ENCODE measurements around the gene RIMS4.

Gene RIMS4

DNA sequence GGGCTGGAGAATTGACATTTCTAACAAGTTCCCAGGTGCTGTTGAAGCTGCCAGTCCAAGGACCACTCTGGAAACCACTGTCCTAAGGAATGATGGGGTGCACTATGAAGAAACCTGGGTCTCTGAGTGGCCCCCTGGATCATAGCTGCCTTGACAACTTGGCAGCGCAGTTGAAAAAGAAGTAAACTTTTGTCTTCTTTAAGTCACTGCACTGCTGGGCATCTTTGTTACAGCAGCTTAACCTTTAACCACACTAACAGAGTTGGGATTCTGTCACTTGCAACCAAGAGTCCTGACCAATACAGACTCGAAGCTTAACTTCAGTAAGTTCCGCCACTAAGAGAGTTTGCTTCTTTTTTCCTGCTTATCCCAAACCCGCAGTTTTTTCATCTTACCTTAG is 73.2 kb downstream of the RIMS4 start:
- no peak for DNase-seq

DNA sequence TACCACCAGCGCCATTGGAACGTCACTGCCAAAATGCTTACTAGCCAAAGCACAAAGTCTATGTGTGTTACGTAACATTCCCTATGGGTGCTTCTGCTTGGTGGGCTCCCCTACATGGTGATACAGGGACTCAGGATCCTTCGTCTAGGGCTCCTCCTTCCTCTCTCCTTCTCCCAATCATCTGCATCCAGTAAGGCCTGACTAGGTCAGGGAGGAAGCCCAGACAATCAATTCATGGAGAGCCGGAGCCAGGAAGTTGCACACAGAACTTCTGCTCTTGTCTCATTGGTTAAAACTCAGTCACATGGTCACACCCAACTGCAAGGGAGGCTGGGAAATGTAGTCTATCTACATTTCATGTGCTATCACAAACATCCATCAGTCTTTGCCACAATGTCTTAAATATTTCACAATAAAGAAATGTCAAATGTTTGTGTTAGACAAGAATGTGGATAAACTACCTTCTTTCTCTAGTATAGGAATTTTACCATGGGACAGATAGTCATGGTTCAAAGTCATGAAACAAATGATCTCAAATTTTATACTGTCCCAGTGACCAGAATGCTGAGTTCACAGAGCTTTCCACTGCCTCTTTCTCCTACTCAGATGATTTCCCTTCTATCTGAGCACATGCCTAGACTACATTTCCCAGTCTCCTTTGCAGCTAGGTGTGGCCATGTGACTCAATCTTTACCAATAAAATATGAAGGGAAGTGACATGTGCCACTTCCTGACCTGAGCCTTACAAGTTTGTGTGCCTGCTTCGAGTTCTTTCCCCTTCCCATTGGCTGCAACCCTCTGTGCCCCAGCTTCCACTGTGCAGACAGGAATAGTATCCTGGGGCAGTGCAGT is 74.0 kb downstream of the RIMS4 start:
- peak; percentile 41 for DNase-seq

DNA sequence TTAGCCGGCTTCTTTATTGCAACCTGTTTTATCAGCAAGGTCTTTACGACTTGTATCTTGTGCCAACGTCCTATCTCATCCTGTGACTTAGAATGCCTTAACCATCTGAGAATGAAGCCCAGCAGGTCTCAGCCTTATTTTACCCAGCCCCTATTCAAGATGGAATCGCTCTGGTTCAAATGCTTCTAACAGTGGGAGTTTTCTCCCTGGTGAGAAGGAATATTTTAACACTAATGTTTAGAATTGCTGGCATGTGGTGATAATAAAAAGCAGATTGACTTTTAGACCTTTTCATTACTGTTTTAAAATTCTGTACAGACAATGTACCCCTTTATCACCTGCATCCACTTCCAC is 74.6 kb downstream of the RIMS4 start:
- no peak for DNase-seq

DNA sequence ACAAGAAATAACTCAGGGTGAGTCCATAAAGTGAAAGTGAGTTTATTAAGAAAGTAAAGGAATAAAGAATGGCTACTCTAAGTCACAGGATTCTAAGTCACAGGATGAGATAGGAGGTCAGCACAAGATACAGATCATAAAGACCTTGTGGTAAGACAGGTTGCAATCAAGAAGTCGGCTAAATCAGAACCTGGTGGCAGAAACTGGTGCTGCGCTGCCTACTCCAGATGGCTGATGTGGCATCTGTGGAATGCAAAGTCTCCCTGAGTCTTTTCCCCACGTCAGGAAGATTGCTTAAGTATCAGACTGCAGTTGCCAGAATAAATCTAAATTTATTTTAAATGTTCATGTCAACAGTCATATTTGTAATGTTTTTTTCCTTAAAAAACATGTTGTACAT is 75.4 kb downstream of the RIMS4 start:
- no peak for DNase-seq

DNA sequence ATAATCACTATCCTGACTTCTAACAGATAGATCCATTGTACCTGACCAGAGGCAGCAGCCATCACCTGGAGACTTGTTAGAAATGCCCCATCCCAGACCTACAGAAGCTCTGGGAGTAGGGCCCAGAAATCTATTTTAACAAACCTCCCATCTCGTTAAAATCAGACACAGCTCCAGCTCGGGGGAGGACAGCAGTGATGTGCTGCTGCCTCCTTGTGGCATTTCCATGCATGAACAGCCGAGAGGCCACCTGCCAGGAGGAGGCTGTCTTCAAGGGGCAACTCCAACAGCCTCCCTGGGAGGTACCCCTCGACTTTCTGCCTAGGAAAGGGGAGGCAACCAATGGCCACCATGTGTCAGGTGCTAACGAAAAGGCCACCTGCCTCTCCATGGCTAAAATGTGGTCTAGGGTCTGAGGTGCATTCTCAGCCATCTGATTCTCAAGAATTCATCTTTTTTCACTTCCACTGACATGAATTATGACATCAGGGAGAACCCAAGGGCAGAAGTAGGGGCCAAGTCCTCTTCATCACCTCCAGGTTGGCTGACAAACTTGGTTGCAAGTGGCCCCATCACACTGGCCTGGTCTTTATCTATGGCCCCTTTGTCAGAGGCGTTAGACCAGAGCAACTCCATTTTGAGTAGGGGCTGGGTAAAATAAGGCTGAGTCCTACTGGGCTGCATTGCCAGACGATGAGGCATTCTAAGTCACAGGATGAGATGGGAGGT is 76.8 kb downstream of the RIMS4 start:
- DNase-seq, result peak; percentile 69

DNA sequence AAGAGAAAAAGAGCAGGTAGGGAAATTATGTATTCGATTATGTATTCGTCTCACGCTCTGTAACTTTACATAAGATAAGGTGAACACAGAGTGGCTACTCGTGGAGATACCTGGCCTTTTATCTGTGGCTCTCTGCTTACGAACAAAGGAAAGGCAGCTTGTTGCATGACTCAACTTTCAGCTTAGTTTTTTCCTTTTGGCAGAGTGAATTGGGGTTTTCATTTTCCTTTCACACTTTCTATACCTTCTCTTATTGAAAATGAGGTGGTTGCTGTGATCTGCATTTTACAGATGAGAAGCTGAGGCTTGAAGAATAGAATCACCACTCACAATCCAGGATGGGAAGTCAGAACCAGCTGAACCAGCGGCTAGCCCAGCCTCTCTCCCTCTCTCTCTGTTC is 78.0 kb downstream of the RIMS4 start:
- DNase-seq, result no peak

DNA sequence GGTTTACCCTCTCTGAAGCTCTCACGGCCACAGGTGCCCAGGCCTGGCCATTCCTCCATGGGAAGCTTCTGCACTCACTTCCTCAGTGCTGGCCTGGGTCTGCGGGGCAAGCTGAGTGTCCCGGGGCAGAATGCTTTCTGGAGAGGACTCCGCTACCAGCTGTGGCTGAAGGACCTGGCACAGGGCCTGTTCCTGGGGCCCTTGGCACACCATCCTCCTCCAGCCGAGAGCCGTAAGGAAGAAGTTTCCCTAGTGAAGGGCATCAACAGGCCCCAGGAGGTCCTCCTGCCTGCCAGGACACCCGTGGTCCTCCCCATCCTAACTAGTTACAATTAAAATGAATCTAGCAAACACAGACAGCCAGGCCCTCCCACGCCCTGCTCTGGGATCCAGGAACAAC is 78.7 kb downstream of the RIMS4 start:
- no peak for DNase-seq

DNA sequence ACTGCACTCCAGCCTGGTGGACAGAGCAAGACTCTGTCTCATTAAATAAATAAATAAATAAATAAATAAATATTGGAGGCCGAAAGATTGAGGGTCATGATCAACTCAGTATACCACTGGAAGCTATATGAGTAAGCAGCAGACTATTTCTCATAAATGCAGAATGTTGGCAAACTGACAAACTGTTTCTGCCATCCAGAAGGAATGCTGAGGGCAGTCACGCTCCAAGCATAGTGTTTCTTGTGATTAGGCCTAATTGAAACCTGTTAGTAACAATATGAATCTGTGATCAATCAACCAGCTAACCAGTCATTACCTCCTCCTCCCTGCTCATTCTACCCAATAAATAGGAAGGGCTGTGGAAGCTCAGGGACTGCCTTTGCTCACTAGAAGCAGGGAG is 79.9 kb downstream of the RIMS4 start:
- no peak for DNase-seq

DNA sequence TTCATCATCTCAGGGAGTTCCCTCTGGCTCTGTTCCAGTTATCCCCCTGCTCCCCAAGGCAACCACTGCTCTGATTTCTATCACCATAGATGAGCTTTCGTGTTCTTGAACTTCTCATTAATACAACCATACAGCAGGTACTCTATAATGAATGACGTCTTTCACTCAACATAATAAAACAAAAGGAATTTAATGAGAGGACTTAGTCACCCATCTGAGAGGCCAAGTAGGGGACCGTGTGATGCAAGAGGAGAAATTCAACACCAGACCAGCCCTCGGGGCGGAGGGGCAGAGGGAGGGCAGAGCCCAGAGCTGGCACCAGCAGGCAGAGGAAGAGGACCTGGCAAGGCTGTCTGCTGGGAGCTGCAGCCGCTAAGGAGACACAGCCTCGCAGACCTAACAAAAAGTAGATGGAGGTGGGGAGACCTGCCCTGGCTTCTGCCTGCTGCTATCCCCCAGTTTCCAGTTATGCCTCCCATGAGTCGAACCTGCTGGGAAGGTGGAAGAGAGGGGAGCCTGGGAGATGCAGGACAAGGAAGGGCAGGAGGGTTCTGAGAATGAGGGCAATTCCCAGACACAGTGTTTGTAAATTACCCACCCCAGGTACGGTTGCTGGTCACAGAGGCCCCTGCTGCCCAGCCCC is 81.4 kb downstream of the RIMS4 start:
- DNase-seq, result no peak

DNA sequence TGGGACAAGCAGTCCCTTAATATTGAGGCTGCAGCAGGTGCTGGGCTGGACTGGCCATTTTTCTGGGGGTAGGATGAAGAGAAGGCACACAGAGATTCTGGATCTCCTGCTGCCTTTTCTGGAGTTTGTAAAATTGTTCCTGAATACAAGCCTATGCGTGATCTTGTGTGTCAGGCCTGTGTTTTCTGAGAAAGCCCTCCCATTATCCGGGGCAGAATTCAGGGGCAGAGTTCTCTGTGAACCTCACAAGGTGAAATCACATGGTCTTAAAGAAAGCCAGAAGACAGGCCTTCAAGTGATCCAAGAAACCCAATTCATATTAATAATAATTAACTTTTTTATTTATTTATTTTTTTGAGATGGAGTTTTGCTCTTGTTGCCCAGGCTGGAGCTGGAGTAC is 82.7 kb downstream of the RIMS4 start:
- no peak for DNase-seq

DNA sequence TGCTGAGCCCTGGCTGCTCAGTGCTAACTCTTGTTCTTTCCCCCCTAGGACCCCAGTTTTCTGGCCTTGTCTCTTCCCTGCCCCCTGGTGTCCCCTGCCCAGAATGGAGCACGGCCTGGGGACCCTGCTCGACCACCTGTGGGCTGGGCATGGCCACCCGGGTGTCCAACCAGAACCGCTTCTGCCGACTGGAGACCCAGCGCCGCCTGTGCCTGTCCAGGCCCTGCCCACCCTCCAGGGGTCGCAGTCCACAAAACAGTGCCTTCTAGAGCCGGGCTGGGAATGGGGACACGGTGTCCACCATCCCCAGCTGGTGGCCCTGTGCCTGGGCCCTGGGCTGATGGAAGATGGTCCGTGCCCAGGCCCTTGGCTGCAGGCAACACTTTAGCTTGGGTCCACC is 83.3 kb downstream of the RIMS4 start:
- no peak for DNase-seq

DNA sequence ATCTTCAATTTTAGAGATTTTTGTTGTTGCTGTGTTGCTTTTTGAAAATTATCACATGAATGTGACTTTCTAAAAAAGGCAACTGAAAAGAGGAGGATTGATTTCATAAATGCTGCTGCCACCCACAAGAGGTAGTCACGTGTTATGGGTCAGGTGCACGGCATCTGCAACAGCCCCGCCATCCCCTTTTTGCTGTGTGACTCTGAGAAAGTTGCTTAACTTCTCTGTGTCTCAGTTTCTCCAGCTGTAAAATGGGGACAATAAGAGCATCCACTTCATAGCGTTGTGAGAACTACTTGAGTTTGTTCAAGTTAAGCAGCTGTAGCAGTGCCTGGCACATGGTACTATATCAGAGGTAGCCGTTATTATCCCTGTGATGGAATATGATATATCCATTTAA is 84.5 kb downstream of the RIMS4 start:
- DNase-seq, result no peak

DNA sequence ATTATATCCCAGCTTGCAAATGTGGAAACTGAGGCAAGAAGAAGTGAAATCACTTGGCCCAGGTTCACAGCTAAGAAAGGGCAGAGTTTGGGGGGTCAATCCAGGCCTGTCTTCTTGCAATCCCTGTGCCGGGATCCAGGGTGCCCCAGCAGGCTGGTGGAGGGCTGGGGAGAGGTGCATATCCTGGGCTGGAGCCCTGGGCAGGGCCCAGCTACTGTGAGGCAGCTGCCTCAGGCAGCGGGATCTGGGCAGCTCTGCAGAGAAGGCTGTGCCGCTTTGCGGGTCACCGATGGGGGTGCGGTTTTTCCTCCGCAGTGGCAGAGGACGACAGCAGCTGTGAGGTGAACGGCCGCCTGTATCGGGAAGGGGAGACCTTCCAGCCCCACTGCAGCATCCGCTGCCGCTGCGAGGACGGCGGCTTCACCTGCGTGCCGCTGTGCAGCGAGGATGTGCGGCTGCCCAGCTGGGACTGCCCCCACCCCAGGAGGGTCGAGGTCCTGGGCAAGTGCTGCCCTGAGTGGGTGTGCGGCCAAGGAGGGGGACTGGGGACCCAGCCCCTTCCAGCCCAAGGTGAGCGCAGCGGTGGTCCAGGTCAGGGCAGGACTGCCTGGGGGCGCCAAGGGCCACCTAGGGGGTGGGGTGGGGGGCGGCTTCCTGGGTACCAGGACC is 85.8 kb downstream of the RIMS4 start:
- DNase-seq, result no peak

DNA sequence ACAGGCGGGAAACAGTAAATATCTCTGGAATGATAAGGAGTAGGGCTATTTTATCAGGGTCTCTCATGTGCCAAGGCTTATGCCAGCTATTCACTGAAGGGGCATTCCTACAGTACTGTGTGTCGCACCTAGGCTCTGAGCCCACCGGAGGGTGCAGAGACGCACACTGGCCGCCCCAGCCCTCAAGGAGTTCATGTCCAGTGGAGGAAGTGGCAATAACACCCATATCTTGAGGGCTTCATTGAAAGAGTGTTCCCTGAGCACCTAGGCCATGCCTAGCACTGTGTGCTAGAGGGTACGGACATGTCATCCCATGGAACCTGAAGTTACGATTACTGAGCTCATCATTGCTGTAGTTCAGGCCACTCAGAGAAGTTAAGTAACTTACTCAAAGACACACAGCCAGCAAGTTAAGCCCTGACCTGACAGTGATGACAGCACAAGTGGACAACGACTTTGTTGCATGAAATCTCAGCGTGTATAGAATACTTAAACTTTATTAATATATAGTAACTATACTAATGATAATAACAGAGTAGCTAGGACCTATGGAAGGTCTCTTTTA is 86.5 kb downstream of the RIMS4 start:
- no peak for DNase-seq

DNA sequence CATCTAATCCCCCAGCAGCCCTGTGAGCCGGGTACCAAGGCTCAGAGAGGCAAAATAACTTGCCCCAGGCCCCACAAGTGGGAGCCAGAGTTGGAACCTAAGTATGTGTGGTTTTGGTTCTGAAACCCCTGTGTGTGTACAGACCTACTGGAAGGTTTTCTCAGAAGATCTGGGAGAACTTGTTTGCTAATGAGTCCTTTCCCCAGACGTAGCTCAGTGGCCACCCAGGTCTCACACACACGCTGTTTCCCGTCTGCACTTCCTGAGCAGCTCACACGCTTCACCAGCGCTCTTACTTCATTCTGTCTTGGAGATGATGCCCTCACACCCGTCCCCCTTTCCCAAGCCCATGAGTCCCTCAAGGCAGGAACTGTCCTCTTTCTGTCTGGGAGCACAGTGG is 87.0 kb downstream of the RIMS4 start:
- DNase-seq, result no peak

DNA sequence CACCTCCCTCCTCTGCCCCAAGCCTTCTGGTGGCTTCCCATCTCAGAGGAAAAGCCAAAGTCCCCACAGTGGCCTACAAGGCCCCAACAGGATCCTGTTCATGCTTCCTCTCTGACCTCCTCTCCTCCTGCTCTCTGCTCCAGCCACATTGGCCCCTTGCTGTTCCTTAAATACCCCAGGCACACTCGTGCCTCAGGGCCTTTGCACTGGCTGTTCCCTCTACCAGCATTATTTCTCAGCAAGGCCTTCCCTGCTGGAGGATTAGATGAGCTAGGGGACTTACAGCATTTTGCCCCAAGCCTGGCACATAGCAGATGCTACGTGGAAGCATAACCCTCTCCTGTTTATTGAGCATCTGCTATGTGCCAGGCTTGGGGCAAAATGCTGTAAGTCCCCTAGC is 87.4 kb downstream of the RIMS4 start:
- no peak for DNase-seq

DNA sequence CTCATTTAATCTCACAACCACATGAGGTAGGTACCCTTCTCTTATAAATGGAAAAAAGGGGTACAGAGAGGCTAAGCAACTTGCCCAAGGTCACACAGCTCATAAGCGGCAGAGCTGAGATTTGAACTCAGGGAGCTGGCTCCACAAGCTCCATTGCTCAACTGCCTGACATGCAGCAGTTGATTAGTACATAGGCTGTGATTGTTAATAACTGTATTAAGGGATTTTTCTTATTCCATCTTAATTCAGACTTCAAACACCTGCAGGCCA is 88.6 kb downstream of the RIMS4 start:
- no peak for DNase-seq

DNA sequence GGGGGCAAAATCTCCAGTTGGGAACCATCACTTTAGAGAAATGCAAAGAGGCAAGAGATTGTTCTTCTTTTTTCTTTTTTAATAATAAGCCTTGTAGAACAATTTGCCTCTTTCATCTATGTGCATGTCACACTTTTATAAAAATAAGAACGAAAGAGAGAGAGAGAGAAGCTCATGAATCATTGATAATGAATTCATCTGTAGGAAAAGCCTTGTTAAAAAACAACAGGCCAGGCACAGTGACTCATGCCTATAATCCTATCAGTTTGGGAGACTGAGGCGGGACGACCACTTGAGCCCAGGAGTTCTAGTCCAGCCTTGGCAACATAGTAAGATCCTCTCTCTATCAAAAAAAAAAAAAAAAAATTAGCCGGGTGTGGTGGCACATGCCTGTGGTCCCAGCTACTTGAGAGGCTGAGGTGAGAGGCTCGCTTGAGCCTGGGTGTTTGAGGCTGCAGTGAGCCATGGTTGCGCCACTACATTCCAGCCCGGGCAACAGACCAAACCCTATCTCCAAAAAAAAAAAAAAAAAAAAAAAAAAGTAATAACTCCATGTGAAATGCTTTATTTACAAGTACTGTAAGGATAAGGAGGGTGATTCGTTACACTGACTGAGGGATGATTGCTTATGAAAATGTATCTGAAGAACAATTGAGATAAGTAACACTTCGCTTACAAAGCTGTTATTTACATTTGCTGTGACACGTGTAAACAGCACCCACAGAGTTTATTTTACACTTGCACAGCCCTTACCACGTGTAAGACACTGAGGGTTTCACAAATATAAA is 89.2 kb downstream of the RIMS4 start:
- no peak for DNase-seq

DNA sequence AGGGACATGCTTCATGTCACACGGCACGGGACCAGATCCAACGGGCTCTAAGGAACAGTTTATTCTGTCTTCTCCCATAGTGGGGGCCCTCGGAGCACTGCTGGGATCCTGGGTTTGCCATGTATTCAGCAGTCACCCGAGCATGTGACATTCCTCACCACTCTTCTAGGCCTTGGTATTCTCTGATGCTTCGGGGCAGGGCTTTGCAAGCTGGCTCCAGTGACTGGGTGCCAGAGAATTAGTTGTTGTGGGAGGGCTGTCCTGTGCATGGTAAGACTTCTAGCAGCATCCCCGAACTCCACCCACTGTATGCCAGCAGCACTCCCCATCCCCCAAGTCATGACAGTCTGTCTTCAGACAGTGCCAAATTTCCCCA is 89.7 kb downstream of the RIMS4 start:
- DNase-seq, result no peak

DNA sequence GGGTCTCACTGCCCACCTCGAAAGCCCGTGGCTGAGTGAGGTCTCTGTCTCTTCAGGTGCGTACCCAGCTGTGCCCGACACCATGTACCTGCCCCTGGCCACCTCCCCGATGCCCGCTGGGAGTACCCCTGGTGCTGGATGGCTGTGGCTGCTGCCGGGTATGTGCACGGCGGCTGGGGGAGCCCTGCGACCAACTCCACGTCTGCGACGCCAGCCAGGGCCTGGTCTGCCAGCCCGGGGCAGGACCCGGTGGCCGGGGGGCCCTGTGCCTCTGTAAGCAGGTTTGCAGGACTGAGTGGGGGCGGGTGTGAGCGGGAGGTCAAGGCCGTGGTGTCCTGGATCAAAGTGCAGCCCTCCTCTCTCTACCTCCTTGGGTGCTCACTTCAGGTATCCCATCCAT is 90.5 kb downstream of the RIMS4 start:
- no peak for DNase-seq

DNA sequence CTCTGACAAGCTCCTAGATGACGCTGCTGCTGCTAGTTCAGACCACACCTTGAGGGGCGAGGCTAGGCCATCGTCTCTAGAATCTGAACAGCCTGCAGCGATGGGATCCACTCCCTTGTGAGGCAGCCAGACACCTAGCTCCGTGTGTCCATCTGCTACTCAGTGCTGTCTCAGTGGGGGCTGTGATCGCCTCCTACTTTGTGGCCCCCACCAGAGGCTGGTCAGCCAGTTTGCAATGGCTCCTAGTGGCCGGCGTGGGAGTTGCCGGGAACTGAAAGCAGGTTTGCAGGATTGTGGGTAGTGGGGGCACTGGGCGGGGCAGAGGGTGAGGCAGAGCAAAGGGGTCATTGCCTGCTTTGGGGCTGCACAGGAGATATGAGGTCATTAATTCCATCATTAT is 92.4 kb downstream of the RIMS4 start:
- DNase-seq, result peak; percentile 28

DNA sequence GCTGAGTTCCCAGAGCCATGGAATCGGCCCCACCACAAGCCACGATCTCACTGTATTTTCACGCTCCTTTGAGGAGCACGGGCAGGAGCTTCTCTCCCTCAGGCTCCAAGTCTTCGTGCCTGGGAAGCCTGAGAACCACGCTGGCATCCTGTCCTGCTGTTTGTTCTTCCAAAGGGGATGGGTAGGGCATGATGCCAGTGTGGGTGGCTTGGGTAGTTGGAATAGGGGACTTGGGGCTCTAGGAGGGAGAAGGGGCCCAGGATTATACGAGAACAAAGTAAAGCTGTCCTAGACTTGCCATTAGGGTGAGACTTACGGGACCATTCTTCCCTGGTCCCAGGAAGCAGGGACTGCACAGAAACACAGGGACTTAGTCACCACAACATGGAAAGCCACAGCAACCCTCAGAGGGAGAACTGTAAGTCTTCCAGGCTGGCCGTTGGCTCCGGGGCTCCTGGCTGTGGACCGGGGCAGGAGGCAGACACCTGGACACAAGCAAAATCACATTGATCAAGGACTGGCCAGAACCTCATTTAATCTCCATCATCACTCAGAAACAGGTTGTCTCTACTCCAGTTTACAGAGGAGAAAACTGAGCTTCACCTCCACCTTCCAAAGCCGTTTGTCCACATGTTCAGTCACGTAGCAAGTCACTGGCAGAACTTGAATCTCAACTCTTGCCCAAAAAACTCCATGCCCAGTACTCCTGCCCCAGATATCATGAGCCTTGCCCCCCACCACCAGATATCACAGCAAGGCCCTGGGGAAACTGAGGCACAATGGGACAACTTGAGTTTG is 93.8 kb downstream of the RIMS4 start:
- no peak for DNase-seq
